Neural crest cell (in vitro differentiated cells): ENCODE results near the gene CNR2. TPM values are rescaled to one million over a fixed set of nuclear protein-coding genes. Genes with fewer than 3 reads are reported as not detected.
A peak's percentile ranks its signal among the peaks of the same experiment; 100 is the strongest.

ENCODE experiments used
- DNase-seq: peaks from one replicate; pipeline ENCODE4 v3.0.0; 2021; ENCODE audit warnings: low read depth, mixed read lengths, low spot score
- H3K27ac Mint-ChIP-seq: one replicate; pipeline ENCODE4 v1.8.0; 2021; ENCODE audit warnings: mild to moderate bottlenecking, mixed read lengths; ENCODE audit not compliant: unreplicated experiment
- H3K27me3 Mint-ChIP-seq: 2 replicates; pipeline ENCODE4 v1.8.0; 2021; ENCODE audit warnings: low read depth, mild to moderate bottlenecking, mixed read lengths
- H3K36me3 Mint-ChIP-seq: 2 replicates; pipeline ENCODE4 v1.8.0; 2021; ENCODE audit warnings: low read depth, mild to moderate bottlenecking, mixed read lengths
- H3K4me1 Mint-ChIP-seq: 2 replicates; pipeline ENCODE4 v1.8.0; 2021; ENCODE audit warnings: mixed read lengths
- H3K4me3 Mint-ChIP-seq: one replicate; pipeline ENCODE4 v1.8.0; 2021; ENCODE audit warnings: mild to moderate bottlenecking, mixed read lengths
- H3K9me3 Mint-ChIP-seq: 2 replicates; pipeline ENCODE4 v1.8.0; 2021; ENCODE audit warnings: mixed read lengths
- CTCF ChIP-seq: fragments of 200-600 bp; sonication (generic); conservative IDR thresholded peaks from 2 replicates; pipeline ENCODE4 v1.5.0; 2021; ENCODE audit warnings: antibody characterized with exemption, mild to moderate bottlenecking
- total RNA-seq: library from RNA; stranded (reverse); gene quantifications from 2 replicates; pipeline ENCODE4 v1.2.1, GENCODE V29; 2021

Gene CNR2
- total RNA-seq, 1 donor from 2014 or later: not detected

DNA sequence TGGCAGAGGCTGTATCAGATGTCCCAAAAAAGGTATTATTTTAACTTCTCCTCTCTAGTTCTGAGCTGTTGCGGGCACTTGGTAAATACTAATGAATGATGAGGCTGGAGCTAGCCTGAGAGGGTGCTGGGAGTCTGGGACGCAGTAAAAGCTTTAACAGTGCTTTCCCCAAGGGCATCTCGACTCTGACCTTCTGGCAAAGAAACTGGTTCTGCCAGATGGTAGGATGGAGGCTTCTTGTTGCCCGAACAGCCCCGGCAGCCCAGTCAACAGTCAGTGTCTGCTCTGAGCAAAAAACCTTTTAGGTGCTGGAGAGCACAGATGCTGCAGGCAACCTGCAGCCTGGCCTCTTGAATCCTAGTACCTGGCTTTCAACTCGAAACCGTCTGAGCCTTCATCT is 43.9 kb upstream of the CNR2 start:
- Mint-ChIP-seq H3K9me3 (no peaks in the 10 kb centered on the region), H3K36me3 (peaks cover 15% of the 10 kb centered on the region), H3K27me3 (peaks cover 2% of the 10 kb centered on the region), H3K27ac (peak overlapping the region; percentile 10), H3K4me1 (peaks cover 31% of the 10 kb centered on the region), H3K4me3 (peak overlapping the region; percentile 64)
- no peak for DNase-seq
- TF ChIP-seq CTCF: no peak

DNA sequence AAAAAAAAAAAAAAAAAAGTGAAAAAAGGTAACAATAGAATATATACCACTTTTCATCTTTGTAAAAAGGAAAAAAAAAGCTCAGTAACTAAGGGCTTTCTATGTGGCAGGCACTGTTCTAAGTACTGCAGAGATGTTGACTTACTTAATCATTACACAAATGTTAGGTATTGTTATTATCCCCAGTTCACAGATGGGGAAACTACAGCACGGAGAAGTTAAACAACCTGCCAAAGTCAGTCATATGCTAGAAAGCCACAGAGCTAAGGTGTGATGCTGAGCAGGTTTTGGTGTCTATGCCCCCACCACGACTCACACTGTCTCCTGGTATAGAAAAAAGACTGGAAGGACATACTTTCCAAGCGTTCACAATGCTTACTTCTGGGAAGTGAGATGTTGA is 39.9 kb upstream of the CNR2 start:
- DNase-seq: no peak
- Mint-ChIP-seq H3K27me3 (no peaks in the 10 kb centered on the region), H3K4me3 (no peak overlapping the region), H3K36me3 (no peaks in the 10 kb centered on the region), H3K9me3 (no peaks in the 10 kb centered on the region), H3K27ac (no peak overlapping the region), H3K4me1 (peaks cover 8% of the 10 kb centered on the region)
- TF ChIP-seq CTCF: no peak

DNA sequence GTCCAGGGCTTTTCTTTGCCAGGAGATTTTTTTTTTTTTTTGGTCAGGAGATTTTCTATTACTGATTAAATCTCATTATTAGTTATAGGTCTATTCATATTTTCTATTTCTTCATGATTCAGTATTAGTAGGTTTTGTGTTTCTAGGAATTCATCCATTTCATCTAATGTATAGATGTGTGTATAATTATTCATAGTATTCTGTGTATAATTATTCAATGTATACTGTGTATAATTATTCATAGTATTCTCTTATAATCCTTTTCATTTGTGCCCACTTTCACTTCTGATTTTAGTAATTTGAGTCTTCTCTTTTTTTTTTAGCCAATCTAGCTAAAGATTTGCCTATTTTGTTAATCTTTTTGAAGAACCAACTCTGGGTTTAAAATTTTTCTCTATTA is 34.2 kb upstream of the CNR2 start:
- no peak for TF ChIP-seq CTCF
- Mint-ChIP-seq H3K27me3 (peaks cover 22% of the 10 kb centered on the region), H3K4me1 (no peaks in the 10 kb centered on the region)

GRCh38 chr1:23936481-23937176 is 23.5 kb upstream of the CNR2 start:
- Mint-ChIP-seq H3K27ac (no peak overlapping the region), H3K36me3 (no peaks in the 10 kb centered on the region), H3K4me1 (peaks cover 8% of the 10 kb centered on the region), H3K27me3 (peaks cover 2% of the 10 kb centered on the region), H3K9me3 (no peaks in the 10 kb centered on the region), H3K4me3 (no peak overlapping the region)
- no peak for DNase-seq
- no peak for TF ChIP-seq CTCF

More for the DNA sequence above, 34.2 kb upstream of the CNR2 start:
- Mint-ChIP-seq H3K36me3 (peaks cover 2% of the 10 kb centered on the region), H3K4me3 (no peak overlapping the region), H3K9me3 (peaks cover 6% of the 10 kb centered on the region), H3K27ac (no peak overlapping the region)
- DNase-seq: no peak

- no peak for TF ChIP-seq CTCF
- H3K4me3 Mint-ChIP-seq: no peak overlapping the region
- no peaks in the 10 kb centered on the region for H3K9me3 Mint-ChIP-seq
- H3K4me1 Mint-ChIP-seq: peaks cover under 1% of the 10 kb centered on the region
- DNase-seq: no peak
- H3K27ac Mint-ChIP-seq: no peak overlapping the region
- H3K36me3 Mint-ChIP-seq: no peaks in the 10 kb centered on the region
- peaks cover 11% of the 10 kb centered on the region for H3K27me3 Mint-ChIP-seq
Observed at GRCh38 chr1:23931491-23931880, 18.3 kb upstream of the CNR2 start.
